ENCODE measurements around the gene GRIN2C.

- TF ChIP-seq ZBTB7A (IDR thresholded peaks at IDR 0.05; ENCODE audit: borderline replicate concordance, control insufficient read depth, low read depth, low read length) (no peak), CREB1 (IDR thresholded peaks at IDR 0.05) (no peak), CREB1 (CRISPR knock-in tag; IDR thresholded peaks at IDR 0.05) (no peak), CEBPB (tag; IDR thresholded peaks at IDR 0.05) (no peak), ZBTB8A (IDR thresholded peaks at IDR 0.05; ENCODE audit: partially characterized antibody) (no peak), L3MBTL2 (IDR thresholded peaks at IDR 0.05) (no peak), CTCF (IDR thresholded peaks at IDR 0.05 in 2 of 3, conservative IDR thresholded peaks at IDR 0.05 in 1 of 3; ENCODE audit: insufficient read depth in 2 of 3, low read depth in 1 of 3, low read length in 3 of 3) (no peak), CUX1 (CRISPR knock-in tag; IDR thresholded peaks at IDR 0.05) (no peak), CHD7 (IDR thresholded peaks at IDR 0.05; ENCODE audit: low read depth, low read length) (no peak), RBM39 (optimal IDR thresholded peaks at IDR 0.05; ENCODE audit: low read depth, low read length) (no peak)
Measured at GRCh38 chr17:74807925-74808324, 51.8 kb downstream of the GRIN2C start.

All from K562 (cell line).